Transverse colon (tissue), 3 donors: ENCODE measurements around the gene FOXO1.

Experiments
- EP300 ChIP-seq: sonication (generic); formaldehyde crosslinking; IDR thresholded peaks from one replicate; pipeline ENCODE4 v1.6.1; 2017; ENCODE audit warnings: antibody characterized with exemption, low read depth
- POLR2A ChIP-seq: fragments of 450-650 bp; IDR thresholded peaks from one replicate; pipeline ENCODE4 v1.6.1; 2016; ENCODE audit warnings: antibody characterized with exemption, mild to moderate bottlenecking, moderate library complexity
- TF ChIP-seq, protein P1 (sequence below), 5 experiments: fragments of 200-600 bp in 3 of 5; fragments of 450-650 bp in 2 of 5; sonication (generic) in 3 of 5; IDR thresholded peaks; 1 replicate in 2 of 5; 2 replicates in 3 of 5; pipeline ENCODE4 v1.5.1; 2016 to 2017; ENCODE audit warnings: antibody characterized with exemption in 5 of 5, inconsistent platforms in 3 of 5, mild to moderate bottlenecking in 2 of 5, moderate library complexity in 1 of 5

DNA sequence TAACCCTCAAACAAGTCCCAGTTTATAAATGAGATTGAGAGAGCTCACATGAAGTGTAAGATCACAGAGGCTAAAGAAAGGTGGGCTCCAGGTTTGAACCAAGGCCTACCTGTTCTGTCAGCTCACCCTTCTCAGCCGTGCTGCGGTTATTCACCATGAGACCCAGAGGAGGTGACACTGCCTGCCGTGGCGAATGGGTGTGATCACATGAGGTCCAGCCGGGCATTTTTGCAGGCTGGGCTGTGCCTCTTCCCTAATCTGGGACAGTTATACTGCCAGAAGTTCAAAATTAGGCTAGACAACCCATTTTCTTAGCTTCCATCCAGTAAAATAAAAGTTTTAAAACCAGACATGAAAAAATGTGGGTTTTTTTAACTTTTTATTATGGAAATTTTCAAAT, 146.8 kb downstream of the FOXO1 start:
- TF ChIP-seq, protein P1, sequence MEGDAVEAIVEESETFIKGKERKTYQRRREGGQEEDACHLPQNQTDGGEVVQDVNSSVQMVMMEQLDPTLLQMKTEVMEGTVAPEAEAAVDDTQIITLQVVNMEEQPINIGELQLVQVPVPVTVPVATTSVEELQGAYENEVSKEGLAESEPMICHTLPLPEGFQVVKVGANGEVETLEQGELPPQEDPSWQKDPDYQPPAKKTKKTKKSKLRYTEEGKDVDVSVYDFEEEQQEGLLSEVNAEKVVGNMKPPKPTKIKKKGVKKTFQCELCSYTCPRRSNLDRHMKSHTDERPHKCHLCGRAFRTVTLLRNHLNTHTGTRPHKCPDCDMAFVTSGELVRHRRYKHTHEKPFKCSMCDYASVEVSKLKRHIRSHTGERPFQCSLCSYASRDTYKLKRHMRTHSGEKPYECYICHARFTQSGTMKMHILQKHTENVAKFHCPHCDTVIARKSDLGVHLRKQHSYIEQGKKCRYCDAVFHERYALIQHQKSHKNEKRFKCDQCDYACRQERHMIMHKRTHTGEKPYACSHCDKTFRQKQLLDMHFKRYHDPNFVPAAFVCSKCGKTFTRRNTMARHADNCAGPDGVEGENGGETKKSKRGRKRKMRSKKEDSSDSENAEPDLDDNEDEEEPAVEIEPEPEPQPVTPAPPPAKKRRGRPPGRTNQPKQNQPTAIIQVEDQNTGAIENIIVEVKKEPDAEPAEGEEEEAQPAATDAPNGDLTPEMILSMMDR (IDR thresholded peaks at IDR 0.05), result no peak
- TF ChIP-seq EP300 (no peak), POLR2A (no peak)
